Suprapubic skin (tissue), 4 donors: ENCODE results near the gene SLC24A4.

Experiments used
- POLR2A ChIP-seq, 2 donors: fragments of 450-650 bp; IDR thresholded peaks; one replicate each; pipeline ENCODE4 v1.6.1; 2017; ENCODE audit warnings: antibody characterized with exemption in 2 of 2, mild to moderate bottlenecking in 2 of 2, moderate library complexity in 2 of 2
- POLR2AphosphoS5 ChIP-seq, 3 donors: sonication (generic); formaldehyde crosslinking; IDR thresholded peaks; one replicate each; pipeline ENCODE4 v1.6.1; 2017; ENCODE audit warnings: antibody characterized with exemption in 3 of 3
- TF ChIP-seq, protein P1 (sequence below), 2 donors: fragments of 200-600 bp in 1 of 2; fragments of 450-650 bp in 1 of 2; sonication (generic) in 1 of 2; IDR thresholded peaks; one replicate each; pipeline ENCODE4 v1.5.1; 2016 to 2019; ENCODE audit warnings: antibody characterized with exemption in 2 of 2, mild to moderate bottlenecking in 1 of 2, moderate library complexity in 1 of 2

DNA sequence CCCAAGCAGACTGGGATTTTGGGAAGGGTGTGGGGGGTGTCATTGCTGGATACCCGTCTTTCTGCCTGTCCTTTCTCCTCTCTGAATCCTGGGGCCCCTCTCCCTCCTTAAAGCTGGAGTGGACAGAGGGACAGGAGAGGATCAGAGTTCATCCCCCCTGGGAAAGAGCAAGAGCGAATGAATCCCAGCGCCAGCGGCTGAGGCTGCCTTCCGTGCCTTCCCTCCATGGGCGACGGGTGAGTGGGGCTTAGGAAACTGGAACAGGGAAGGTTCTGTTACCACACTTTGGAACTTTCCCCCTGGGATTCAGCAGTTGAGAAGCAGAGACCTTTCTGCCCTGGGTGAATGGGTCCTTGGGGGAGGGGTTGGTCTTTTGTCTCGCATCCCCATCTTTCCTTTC is 174.4 kb downstream of the SLC24A4 start:
- TF ChIP-seq, protein P1, sequence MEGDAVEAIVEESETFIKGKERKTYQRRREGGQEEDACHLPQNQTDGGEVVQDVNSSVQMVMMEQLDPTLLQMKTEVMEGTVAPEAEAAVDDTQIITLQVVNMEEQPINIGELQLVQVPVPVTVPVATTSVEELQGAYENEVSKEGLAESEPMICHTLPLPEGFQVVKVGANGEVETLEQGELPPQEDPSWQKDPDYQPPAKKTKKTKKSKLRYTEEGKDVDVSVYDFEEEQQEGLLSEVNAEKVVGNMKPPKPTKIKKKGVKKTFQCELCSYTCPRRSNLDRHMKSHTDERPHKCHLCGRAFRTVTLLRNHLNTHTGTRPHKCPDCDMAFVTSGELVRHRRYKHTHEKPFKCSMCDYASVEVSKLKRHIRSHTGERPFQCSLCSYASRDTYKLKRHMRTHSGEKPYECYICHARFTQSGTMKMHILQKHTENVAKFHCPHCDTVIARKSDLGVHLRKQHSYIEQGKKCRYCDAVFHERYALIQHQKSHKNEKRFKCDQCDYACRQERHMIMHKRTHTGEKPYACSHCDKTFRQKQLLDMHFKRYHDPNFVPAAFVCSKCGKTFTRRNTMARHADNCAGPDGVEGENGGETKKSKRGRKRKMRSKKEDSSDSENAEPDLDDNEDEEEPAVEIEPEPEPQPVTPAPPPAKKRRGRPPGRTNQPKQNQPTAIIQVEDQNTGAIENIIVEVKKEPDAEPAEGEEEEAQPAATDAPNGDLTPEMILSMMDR (IDR thresholded peaks at IDR 0.05): no peak
- TF ChIP-seq POLR2AphosphoS5 (IDR thresholded peaks at IDR 0.05): no peak
- no peak for TF ChIP-seq POLR2A (IDR thresholded peaks at IDR 0.05)
